ENCODE measurements around the gene RAPH1. TPM values are rescaled to one million over a fixed set of nuclear protein-coding genes. Genes with fewer than 3 reads are reported as not detected.

The RAPH1 gene
- total and polyA plus RNA-seq, 9 of the 15 experiments (the other 6 are each of a cell fraction or from before 2014, with no cell fraction given), result 0.07 to 0.71 (median 0.27) TPM

- in situ Hi-C loops (cut with MboI), result no loop called here
- H2AFZ ChIP-seq (ENCODE audit: low read depth, low read length), result no peak overlapping the region
- FAIRE-seq, result no peak
- H3K36me3 ChIP-seq (ENCODE audit: control insufficient read depth, insufficient read depth, low read length), result peaks cover 12% of the 10 kb centered on the region; the same call in 2 of the 3 replicates
- no TSS peak for BruUV-seq (replicated peaks)
- H3K79me2 ChIP-seq (ENCODE audit: control insufficient read depth, insufficient read depth, low read length), result no peaks in the 10 kb centered on the region
- no peak overlapping the region for H3K27ac ChIP-seq (ENCODE audit: extremely low read depth, low read depth, low read length)
- no peaks in the 10 kb centered on the region for H3K27me3 ChIP-seq (ENCODE audit: control insufficient read depth in 2 of 2, insufficient read depth in 2 of 2, low read length in 2 of 2)
- POLR2A ChIA-PET, result no interaction called here
- no peaks in the 10 kb centered on the region for H4K20me1 ChIP-seq (replicated peaks; ENCODE audit: control insufficient read depth, insufficient read depth, low read length)
- H3K4me3 ChIP-seq, result no peak overlapping the region
- H3K9me1 ChIP-seq (ENCODE audit: control insufficient read depth, insufficient read depth, low read length), result no peaks in the 10 kb centered on the region
- TF ChIP-seq ZNF217 (CRISPR knock-in tag; IDR thresholded peaks at IDR 0.05) (no peak), NCOA6 (IDR thresholded peaks at IDR 0.05) (no peak), XRCC5 (IDR thresholded peaks at IDR 0.05; ENCODE audit: low read depth, low read length) (no peak), POLR2AphosphoS5 (IDR thresholded peaks at IDR 0.05; ENCODE audit: control insufficient read depth, insufficient read depth, low read depth, low read length) (no peak), ZNF609 (CRISPR knock-in tag; IDR thresholded peaks at IDR 0.05; ENCODE audit: borderline replicate concordance) (no peak), ZNF57 (CRISPR knock-in tag; IDR thresholded peaks at IDR 0.05) (no peak), CXXC5 (CRISPR knock-in tag; IDR thresholded peaks at IDR 0.05) (no peak), TSHZ1 (CRISPR knock-in tag; IDR thresholded peaks at IDR 0.05) (no peak), ZBTB11 (CRISPR knock-in tag; IDR thresholded peaks at IDR 0.05) (no peak)
- intact Hi-C loops (cut with micrococcal nuclease), result no loop called here
- ATAC-seq, result no peak
- peak in 2 of 4 experiments; percentile 6 to 11 for DNase-seq (ENCODE audit: extremely low read depth in 1 of 4, low spot score in 3 of 4)
- CTCF ChIA-PET (ENCODE audit: low intra/inter-chr PET ratio), result no interaction called here
- WGBS (ENCODE audit: insufficient coverage, low coverage, missing lambda C conversion rate), result 40% methylated on average over 1 of the region's 1 CpG
- no peaks in the 10 kb centered on the region for H3K9me3 ChIP-seq (replicated peaks; ENCODE audit: control insufficient read depth, insufficient read depth, low read depth, low read length)
- H3K4me1 ChIP-seq (replicated peaks in 1 of 2; ENCODE audit: control insufficient read depth in 2 of 2, insufficient read depth in 2 of 2, low read length in 2 of 2), result no peaks in the 10 kb centered on the region; a peak in 1 of 5 replicates
- H3K9ac ChIP-seq (ENCODE audit: insufficient read depth in 1 of 2, low read depth in 2 of 2, low read length in 2 of 2), result no peak overlapping the region
- H3K4me2 ChIP-seq (ENCODE audit: insufficient read depth, low read length), result no peak overlapping the region
Measured at GRCh38 chr2:203396667-203397066, 138.4 kb downstream of the RAPH1 start.

All from K562 (cell line).